Neural progenitor cell (in vitro differentiated cells): ENCODE results near the gene OGDH. TPM values are rescaled to one million over a fixed set of nuclear protein-coding genes. Genes with fewer than 3 reads are reported as not detected.

Experiments
- DNase-seq: peaks from one replicate; pipeline ENCODE4 v3.0.0-alpha.2; 2016; ENCODE audit warnings: low spot score
- H2AFZ ChIP-seq: fragments of 200-600 bp; sonication (generic); replicated peaks from 2 replicates; pipeline ENCODE4 v1.6.1; 2016; ENCODE audit warnings: antibody characterized with exemption
- H3F3A ChIP-seq: fragments of 200-600 bp; sonication (generic); 2 replicates; pipeline ENCODE4 v1.6.1; 2016; ENCODE audit warnings: antibody characterized with exemption, low read depth
- H3K27ac ChIP-seq: fragments of 200-600 bp; sonication (generic); 2 replicates; pipeline ENCODE4 v1.5.1; 2016; ENCODE audit warnings: mild to moderate bottlenecking
- H3K27me3 ChIP-seq: fragments of 200-600 bp; sonication (generic); 2 replicates; pipeline ENCODE4 v1.6.1; 2016; ENCODE audit warnings: mild to moderate bottlenecking, moderate library complexity
- H3K36me3 ChIP-seq: fragments of 200-600 bp; sonication (generic); 2 replicates; pipeline ENCODE4 v1.5.1; 2016
- H3K4me1 ChIP-seq: fragments of 200-600 bp; sonication (generic); 2 replicates; pipeline ENCODE4 v1.6.1; 2016; ENCODE audit warnings: mixed run types
- H3K4me2 ChIP-seq: fragments of 200-600 bp; sonication (generic); 2 replicates; pipeline ENCODE4 v1.6.1; 2016
- H3K4me3 ChIP-seq: fragments of 200-600 bp; sonication (generic); 2 replicates; pipeline ENCODE4 v1.5.1; 2016
- H3K79me2 ChIP-seq: fragments of 200-600 bp; sonication (generic); 2 replicates; pipeline ENCODE4 v1.6.1; 2016; ENCODE audit warnings: low read depth
- H3K9ac ChIP-seq: fragments of 200-600 bp; sonication (generic); 2 replicates; pipeline ENCODE4 v1.6.1; 2016
- H3K9me3 ChIP-seq: fragments of 200-600 bp; sonication (generic); 2 replicates; pipeline ENCODE4 v1.5.1; 2016; ENCODE audit warnings: low read depth
- H4K20me1 ChIP-seq: fragments of 200-600 bp; sonication (generic); 2 replicates; pipeline ENCODE4 v1.6.1; 2016; ENCODE audit warnings: low read depth
- H3K27ac Mint-ChIP-seq: 3 replicates; pipeline ENCODE4 v1.8.0; 2021; ENCODE audit warnings: mixed read lengths
- H3K27me3 Mint-ChIP-seq: 2 replicates; pipeline ENCODE4 v1.8.0; 2022; ENCODE audit warnings: low read depth, mild to moderate bottlenecking, inconsistent platforms, moderate library complexity, mixed read lengths; ENCODE audit not compliant: insufficient read depth
- H3K36me3 Mint-ChIP-seq: 3 replicates; pipeline ENCODE4 v1.8.0; 2021; ENCODE audit warnings: mixed read lengths
- H3K4me1 Mint-ChIP-seq: 3 replicates; pipeline ENCODE4 v1.8.0; 2021; ENCODE audit warnings: mixed read lengths
- H3K4me3 Mint-ChIP-seq: 3 replicates; pipeline ENCODE4 v1.8.0; 2021; ENCODE audit warnings: mild to moderate bottlenecking, moderate library complexity, mixed read lengths
- H3K9me3 Mint-ChIP-seq: 3 replicates; pipeline ENCODE4 v1.8.0; 2020; ENCODE audit warnings: mixed read lengths
- CTCF ChIP-seq: fragments of 200-600 bp; sonication (generic); IDR thresholded peaks from 2 replicates; pipeline ENCODE4 v1.5.1; 2017; ENCODE audit warnings: antibody characterized with exemption, mild to moderate bottlenecking
- EZH2 ChIP-seq: fragments of 200-600 bp; sonication (generic); IDR thresholded peaks from 2 replicates; pipeline ENCODE4 v1.6.1; 2017; ENCODE audit warnings: antibody characterized with exemption, mild to moderate bottlenecking, moderate library complexity
- EZH2phosphoT487 ChIP-seq: fragments of 200-600 bp; sonication (generic); IDR thresholded peaks from 2 replicates; pipeline ENCODE4 v1.6.1; 2017; ENCODE audit warnings: antibody characterized with exemption
- total RNA-seq: library from RNA; depleted of rRNA; stranded (reverse); fragments of >200 nt; gene quantifications from 2 replicates; pipeline ENCODE4 v1.2.3, GENCODE V29; 2015; ENCODE audit warnings: low replicate concordance

The OGDH gene
- total RNA-seq, 1 donor from 2014 or later, result 25.2 TPM

GRCh38 chr7:44713680-44714335 is 107.4 kb downstream of the OGDH start:
- no peak overlapping the region for H3K4me3 Mint-ChIP-seq
- no peak overlapping the region for H3K27ac Mint-ChIP-seq
- peaks cover 6% of the 10 kb centered on the region for H3K27me3 Mint-ChIP-seq
- Histone ChIP-seq H3K9ac (no peak overlapping the region), H3K79me2 (no peaks in the 10 kb centered on the region), H3K27me3 (no peaks in the 10 kb centered on the region), H4K20me1 (no peaks in the 10 kb centered on the region), H2AFZ (no peak overlapping the region), H3F3A (no peaks in the 10 kb centered on the region), H3K4me3 (no peak overlapping the region), H3K9me3 (no peaks in the 10 kb centered on the region), H3K27ac (no peak overlapping the region), H3K4me2 (no peak overlapping the region), H3K36me3 (no peaks in the 10 kb centered on the region), H3K4me1 (no peaks in the 10 kb centered on the region)
- DNase-seq, result no peak
- peaks cover 2% of the 10 kb centered on the region for H3K36me3 Mint-ChIP-seq
- H3K9me3 Mint-ChIP-seq, result no peaks in the 10 kb centered on the region
- peaks cover 3% of the 10 kb centered on the region for H3K4me1 Mint-ChIP-seq
- TF ChIP-seq EZH2phosphoT487, result no peak
- no peak for TF ChIP-seq CTCF
- TF ChIP-seq EZH2, result no peak

- Histone ChIP-seq H3K4me1 (no peaks in the 10 kb centered on the region), H3K36me3 (no peaks in the 10 kb centered on the region), H4K20me1 (no peaks in the 10 kb centered on the region), H3K4me2 (no peak overlapping the region), H3F3A (no peaks in the 10 kb centered on the region), H3K9me3 (no peaks in the 10 kb centered on the region), H3K9ac (no peak overlapping the region), H3K27ac (no peak overlapping the region), H3K27me3 (no peaks in the 10 kb centered on the region), H3K79me2 (no peaks in the 10 kb centered on the region), H3K4me3 (no peak overlapping the region), H2AFZ (no peak overlapping the region)
- Mint-ChIP-seq H3K27me3 (peaks cover 2% of the 10 kb centered on the region), H3K36me3 (no peaks in the 10 kb centered on the region), H3K4me1 (peaks cover 3% of the 10 kb centered on the region), H3K27ac (no peak overlapping the region), H3K4me3 (no peak overlapping the region), H3K9me3 (peaks cover 2% of the 10 kb centered on the region)
- DNase-seq, result no peak
- no peak for TF ChIP-seq EZH2
- no peak for TF ChIP-seq EZH2phosphoT487
- TF ChIP-seq CTCF, result no peak
Measured at GRCh38 chr7:44716205-44716604, 109.8 kb downstream of the OGDH start.

- H3K4me3 ChIP-seq, result no peak overlapping the region
- H3K27ac ChIP-seq, result no peak overlapping the region
- H3K79me2 ChIP-seq, result no peaks in the 10 kb centered on the region
- no peak overlapping the region for H3K27ac Mint-ChIP-seq
- no peak overlapping the region for H2AFZ ChIP-seq
- no peak overlapping the region for H3K9ac ChIP-seq
- no peak overlapping the region for H3K4me3 Mint-ChIP-seq
- H3K27me3 Mint-ChIP-seq, result peaks cover 2% of the 10 kb centered on the region
- H3K4me1 Mint-ChIP-seq, result no peaks in the 10 kb centered on the region
- no peaks in the 10 kb centered on the region for H3K36me3 ChIP-seq
- TF ChIP-seq EZH2, result no peak
- TF ChIP-seq CTCF, result no peak
- no peak for TF ChIP-seq EZH2phosphoT487
- no peaks in the 10 kb centered on the region for H3K27me3 ChIP-seq
- H3K36me3 Mint-ChIP-seq, result no peaks in the 10 kb centered on the region
- no peaks in the 10 kb centered on the region for H3K9me3 ChIP-seq
- H3K4me1 ChIP-seq, result no peaks in the 10 kb centered on the region
- H3K4me2 ChIP-seq, result no peak overlapping the region
- H4K20me1 ChIP-seq, result no peaks in the 10 kb centered on the region
- H3F3A ChIP-seq, result no peaks in the 10 kb centered on the region
- peaks cover 7% of the 10 kb centered on the region for H3K9me3 Mint-ChIP-seq
- DNase-seq, result no peak
Measured at GRCh38 chr7:44720301-44720700, 113.9 kb downstream of the OGDH start.
